Lung (tissue), 12 donors: ENCODE measurements around the gene GASK1B. TPM values are rescaled to one million over a fixed set of nuclear protein-coding genes. Genes with fewer than 3 reads are reported as not detected.

Experiments used
- ATAC-seq: fragments of 200-7000 bp; cut with Tn5 transposase; one replicate; pipeline ENCODE4 v1.9.1; 2020; ENCODE audit warnings: moderate number of reproducible peaks; ENCODE audit not compliant: insufficient read depth, low FRiP score
- DNase-seq, 3 donors: peaks; one replicate each; pipeline ENCODE4 v3.0.0-alpha.2; 2013 to 2017
- H3K27ac ChIP-seq, 2 donors: one replicate each; pipeline ENCODE4 v1.5.1; 2013; ENCODE audit warnings: mild to moderate bottlenecking in 2 of 2, moderate library complexity in 2 of 2, control low read depth in 1 of 2, inconsistent platforms in 1 of 2, low read depth in 1 of 2, low read length in 1 of 2
- H3K27me3 ChIP-seq, 3 donors: one replicate each; pipeline ENCODE4 v1.5.1; 2013; ENCODE audit warnings: low read length in 2 of 3; ENCODE audit not compliant: control insufficient read depth in 3 of 3, insufficient read depth in 3 of 3
- H3K36me3 ChIP-seq, 4 donors: one replicate each; pipeline ENCODE4 v1.5.1; 2013; ENCODE audit warnings: low read length in 4 of 4, mild to moderate bottlenecking in 1 of 4, moderate library complexity in 1 of 4; ENCODE audit not compliant: control insufficient read depth in 4 of 4, insufficient read depth in 4 of 4
- H3K4me1 ChIP-seq, 5 donors: one replicate each; pipeline ENCODE4 v1.5.1; 2013; ENCODE audit warnings: low read length in 5 of 5, mild to moderate bottlenecking in 2 of 5, moderate library complexity in 1 of 5; ENCODE audit not compliant: control insufficient read depth in 5 of 5, insufficient read depth in 5 of 5
- H3K4me3 ChIP-seq: one replicate; pipeline ENCODE4 v1.5.1; 2013; ENCODE audit warnings: mild to moderate bottlenecking, control low read depth, moderate library complexity
- H3K9ac ChIP-seq, 2 donors: one replicate each; pipeline ENCODE4 v1.5.1; 2013; ENCODE audit warnings: low read length in 2 of 2, control low read depth in 1 of 2; ENCODE audit not compliant: insufficient read depth in 1 of 2
- H3K9me3 ChIP-seq, 4 donors: one replicate each; pipeline ENCODE4 v1.5.1; 2013; ENCODE audit warnings: low read length in 3 of 4, mild to moderate bottlenecking in 1 of 4, moderate library complexity in 1 of 4; ENCODE audit not compliant: control insufficient read depth in 4 of 4, insufficient read depth in 3 of 4
- CTCF ChIP-seq: IDR thresholded peaks from 2 replicates; pipeline ENCODE4 v1.5.1; 2012; ENCODE audit warnings: mild to moderate bottlenecking; ENCODE audit errors: control extremely low read depth, extremely low read depth
- WGBS, 2 donors: extraction: QIAGEN DNeasy Blood & Tissue Kit; methylation state at CpG; one replicate each; pipeline ENCODE4 v1.1.7; 2013; 5-methylcytosine and 5-hydroxymethylcytosine counted together
- polyA plus RNA-seq, 2 donors: library from polyadenylated mRNA; stranded (reverse); fragments of 200-250 nt; gene quantifications; one replicate each; pipeline ENCODE4 v1.2.1, GENCODE V29; 2013
- total RNA-seq, 2 donors: library from RNA; depleted of rRNA in 1 of 2; stranded (reverse); fragments of >200 nt in 1 of 2; gene quantifications; one replicate each; pipeline ENCODE4 v1.2.1, GENCODE V29; 2014 to 2021
- donor health status: control.
- donor health status: control.
- donor health status: Bipolar disorder and iron deficiency.
- donor health status: healthy.
- donor health status: DM: yes; HTN: yes; CAD: no.

GASK1B gene
- total and polyA plus RNA-seq, 4 donors, result 3.2 to 36.6 (median 30.2) TPM

- H3K9me3 ChIP-seq, result no peaks in the 10 kb centered on the region
- 94 to 98% methylated on average over 1 of the region's 1 CpG for WGBS, 2 donors
These were observed 16.6 kb upstream of the GASK1B start for GRCh38 chr4:158189422-158189821.

GRCh38 chr4:158186815-158187214 is 14.0 kb upstream of the GASK1B start:
- Histone ChIP-seq H3K9ac (no peak overlapping the region), H3K27me3 (no peaks in the 10 kb centered on the region), H3K4me1 (no peaks in the 10 kb centered on the region), H3K9me3 (no peaks in the 10 kb centered on the region), H3K27ac (no peak overlapping the region), H3K36me3 (no peaks in the 10 kb centered on the region), H3K4me3 (no peak overlapping the region)
- ATAC-seq (no peak), DNase-seq (no peak)
- no peak for TF ChIP-seq CTCF
- WGBS, 2 donors, result 67 to 77% methylated on average over 2 of the region's 2 CpGs

More at GRCh38 chr4:158189422-158189821, 16.6 kb upstream of the GASK1B start:
- no peak overlapping the region for H3K4me3 ChIP-seq
- no peaks in the 10 kb centered on the region for H3K4me1 ChIP-seq
- ATAC-seq (no peak), DNase-seq (no peak)
- no peak for TF ChIP-seq CTCF
- no peak overlapping the region for H3K27ac ChIP-seq
- H3K27me3 ChIP-seq, result no peaks in the 10 kb centered on the region
- no peaks in the 10 kb centered on the region for H3K36me3 ChIP-seq
- H3K9ac ChIP-seq, result no peak overlapping the region

- DNase-seq (no peak), ATAC-seq (no peak)
- Histone ChIP-seq H3K4me1 (peaks cover 0 to 4% (median 0%) of the 10 kb centered on the region in 5 donors), H3K36me3 (peaks cover 0 to 4% (median 0%) of the 10 kb centered on the region in 4 donors), H3K4me3 (no peak overlapping the region), H3K9me3 (no peaks in the 10 kb centered on the region), H3K27me3 (no peaks in the 10 kb centered on the region), H3K27ac (no peak overlapping the region), H3K9ac (no peak overlapping the region)
- TF ChIP-seq CTCF, result no peak
- 91 to 94% methylated on average over 15 of the region's 15 CpGs for WGBS, 2 donors
These were observed 9.9 kb upstream of the GASK1B start for GRCh38 chr4:158182736-158183135.

- Histone ChIP-seq H3K27me3 (no peaks in the 10 kb centered on the region), H3K27ac (no peak overlapping the region), H3K9me3 (no peaks in the 10 kb centered on the region), H3K9ac (no peak overlapping the region), H3K4me3 (no peak overlapping the region), H3K4me1 (peaks cover 0 to 4% (median 0%) of the 10 kb centered on the region in 5 donors), H3K36me3 (peaks cover 0 to 4% (median 0%) of the 10 kb centered on the region in 4 donors)
- no peak for TF ChIP-seq CTCF
- no peak for ATAC-seq
- WGBS, 2 donors, result 80 to 95% methylated on average over 5 of the region's 5 CpGs
- DNase-seq, result no peak
These were observed 9.1 kb upstream of the GASK1B start for GRCh38 chr4:158181906-158182305.
